IMR-90 (cell line): ENCODE results near the gene SRSF4. TPM values are rescaled to one million over a fixed set of nuclear protein-coding genes. Genes with fewer than 3 reads are reported as not detected.

ENCODE experiments used
- ATAC-seq: fragments of 200-7000 bp; cut with Tn5 transposase; 2 replicates; pipeline ENCODE4 v1.9.1; 2020; ENCODE audit warnings: low read depth, mild to moderate bottlenecking, moderate library complexity
- BruUV-seq: library from RNA; stranded (reverse); fragments of 400-500 nt; replicated peaks from 2 replicates; lab custom pipeline; 2021; lab: Mats Ljungman, UMichigan
- CTCF ChIA-PET: fragments of 300-600 bp; formaldehyde crosslinking; extraction: SDS; loops from one replicate; lab custom pipeline; 2021; ENCODE audit warnings: antibody characterized with exemption; lab: Yijun Ruan, JAX
- POLR2A ChIA-PET: fragments of 300-600 bp; sonication (Branson Sonifier 250); formaldehyde crosslinking; loops from one replicate; lab custom pipeline; 2022; ENCODE audit warnings: antibody characterized with exemption; ENCODE audit not compliant: unreplicated experiment; lab: Charles Lee
- DNase-seq: peaks from one replicate; pipeline ENCODE4 v3.0.0; 2013
- H2AFZ ChIP-seq: replicated peaks from 2 replicates; pipeline ENCODE3; 2013; ENCODE audit warnings: low read length, mild to moderate bottlenecking; ENCODE audit not compliant: poor library complexity
- H2AK5ac ChIP-seq: 2 replicates; pipeline ENCODE4 v1.6.1; 2013; ENCODE audit warnings: low read depth, low read length, inconsistent platforms
- H2AK9ac ChIP-seq: replicated peaks from 2 replicates; pipeline ENCODE3; 2013; ENCODE audit warnings: mild to moderate bottlenecking, low read depth, low read length, moderate library complexity; ENCODE audit not compliant: poor library complexity
- H2BK120ac ChIP-seq: 2 replicates; pipeline ENCODE4 v1.6.1; 2013; ENCODE audit warnings: low read depth, low read length, inconsistent platforms
- H2BK15ac ChIP-seq: 3 replicates; pipeline ENCODE4 v1.6.1; 2013; ENCODE audit warnings: low read depth, low read length, inconsistent platforms
- H2BK20ac ChIP-seq: 2 replicates; pipeline ENCODE4 v1.6.1; 2013; ENCODE audit warnings: low read depth, mild to moderate bottlenecking, inconsistent platforms, low read length, moderate library complexity
- H2BK5ac ChIP-seq: 2 replicates; pipeline ENCODE4 v1.6.1; 2013; ENCODE audit warnings: mild to moderate bottlenecking, low read depth, low read length, inconsistent platforms; ENCODE audit not compliant: poor library complexity, severe bottlenecking
- H3K14ac ChIP-seq: replicated peaks from 2 replicates; pipeline ENCODE4 v1.6.1; 2013; ENCODE audit warnings: low read depth, low read length, inconsistent platforms
- H3K18ac ChIP-seq: 2 replicates; pipeline ENCODE4 v1.6.1; 2013; ENCODE audit warnings: low read depth, low read length, control low read depth
- H3K23ac ChIP-seq: 2 replicates; pipeline ENCODE4 v1.6.1; 2013; ENCODE audit warnings: low read depth, low read length, inconsistent platforms
- H3K27ac ChIP-seq: 2 replicates; pipeline ENCODE4 v1.5.1; 2013; ENCODE audit warnings: mild to moderate bottlenecking, control low read depth, low read length; ENCODE audit not compliant: insufficient read depth
- H3K27me3 ChIP-seq: 2 replicates; pipeline ENCODE4 v1.6.1; 2013; ENCODE audit warnings: low read length; ENCODE audit not compliant: control insufficient read depth, insufficient read depth
- H3K36me3 ChIP-seq: 2 replicates; pipeline ENCODE4 v1.6.1; 2013; ENCODE audit warnings: low read length, mixed read lengths; ENCODE audit not compliant: control insufficient read depth, insufficient read depth
- H3K4ac ChIP-seq: 2 replicates; pipeline ENCODE4 v1.6.1; 2013; ENCODE audit warnings: low read depth, low read length, inconsistent platforms
- H3K4me1 ChIP-seq: 2 replicates; pipeline ENCODE4 v1.6.1; 2013; ENCODE audit warnings: low read length, mixed read lengths; ENCODE audit not compliant: control insufficient read depth, insufficient read depth
- H3K4me2 ChIP-seq: 2 replicates; pipeline ENCODE4 v1.6.1; 2013; ENCODE audit warnings: low read depth, mild to moderate bottlenecking, control low read depth, low read length, moderate library complexity
- H3K4me3 ChIP-seq: 2 replicates; pipeline ENCODE4 v1.5.1; 2013; ENCODE audit warnings: low read depth, mild to moderate bottlenecking, control low read depth, low read length, moderate library complexity; ENCODE audit not compliant: insufficient read depth
- H3K56ac ChIP-seq: 2 replicates; pipeline ENCODE4 v1.6.1; 2013; ENCODE audit warnings: low read length, inconsistent platforms; ENCODE audit not compliant: insufficient read depth; ENCODE audit errors: extremely low read depth
- H3K79me1 ChIP-seq, 2 experiments: 2 replicates each; pipeline ENCODE4 v1.6.1; 2013; ENCODE audit warnings: low read length in 2 of 2, inconsistent platforms in 1 of 2, low read depth in 1 of 2
- H3K9ac ChIP-seq: 2 replicates; pipeline ENCODE4 v1.6.1; 2013; ENCODE audit warnings: low read depth, low read length, control low read depth
- H3K9me1 ChIP-seq: 2 replicates; pipeline ENCODE4 v1.6.1; 2013; ENCODE audit warnings: low read length, inconsistent platforms; ENCODE audit not compliant: insufficient read depth
- H3K9me3 ChIP-seq: 2 replicates; pipeline ENCODE4 v1.6.1; 2013; ENCODE audit warnings: low read length; ENCODE audit not compliant: control insufficient read depth, insufficient read depth
- H4K20me1 ChIP-seq: 2 replicates; pipeline ENCODE4 v1.6.1; 2013; ENCODE audit warnings: low read length, inconsistent platforms; ENCODE audit not compliant: insufficient read depth
- H4K5ac ChIP-seq: 2 replicates; pipeline ENCODE4 v1.6.1; 2013; ENCODE audit warnings: mild to moderate bottlenecking, low read depth, low read length, control low read depth
- H4K8ac ChIP-seq, 2 experiments: 2 replicates each; pipeline ENCODE4 v1.6.1; 2013; ENCODE audit warnings: low read depth in 2 of 2, low read length in 2 of 2, control low read depth in 1 of 2, inconsistent platforms in 1 of 2
- H4K91ac ChIP-seq: 2 replicates; pipeline ENCODE4 v1.6.1; 2013; ENCODE audit warnings: low read depth, low read length, inconsistent platforms; ENCODE audit not compliant: insufficient read depth
- BHLHE40 ChIP-seq: fragments of 150-350 bp; IDR thresholded peaks from 2 replicates; pipeline ENCODE4 v1.6.1; 2016; ENCODE audit warnings: mild to moderate bottlenecking, low read depth, low read length
- CEBPB ChIP-seq: IDR thresholded peaks from 2 replicates; pipeline ENCODE4 v1.6.1; 2012; ENCODE audit warnings: low read depth, low read length, improper control_type of control experiment
- CHD1 ChIP-seq: IDR thresholded peaks from 2 replicates; pipeline ENCODE4 v1.6.1; 2012; ENCODE audit warnings: low read depth, low read length, improper control_type of control experiment
- FOS ChIP-seq: fragments of 150-350 bp; IDR thresholded peaks from 2 replicates; pipeline ENCODE4 v1.6.1; 2016; ENCODE audit warnings: low read depth, low read length
- MAFK ChIP-seq: IDR thresholded peaks from 2 replicates; pipeline ENCODE4 v1.6.1; 2012; ENCODE audit warnings: low read depth, low read length, improper control_type of control experiment
- MAZ ChIP-seq: IDR thresholded peaks from 2 replicates; pipeline ENCODE4 v1.6.1; 2012; ENCODE audit warnings: low read depth, mild to moderate bottlenecking, low read length, improper control_type of control experiment, moderate library complexity, borderline replicate concordance
- MXI1 ChIP-seq: IDR thresholded peaks from 2 replicates; pipeline ENCODE4 v1.6.1; 2012; ENCODE audit warnings: low read depth, mild to moderate bottlenecking, low read length, moderate library complexity, borderline replicate concordance
- NFE2L2 ChIP-seq: fragments of 150-350 bp; IDR thresholded peaks from 2 replicates; pipeline ENCODE4 v1.6.1; 2016; ENCODE audit warnings: low read depth, mild to moderate bottlenecking, low read length
- POLR2A ChIP-seq: IDR thresholded peaks from 2 replicates; pipeline ENCODE4 v1.6.1; 2012; ENCODE audit warnings: mild to moderate bottlenecking, low read depth, low read length
- RAD21 ChIP-seq: IDR thresholded peaks from 2 replicates; pipeline ENCODE4 v1.6.1; 2012; ENCODE audit warnings: low read length, improper control_type of control experiment
- SMC3 ChIP-seq: fragments of 150-350 bp; IDR thresholded peaks from 2 replicates; pipeline ENCODE4 v1.6.1; 2016; ENCODE audit warnings: low read depth, mild to moderate bottlenecking, antibody characterized with exemption, low read length, moderate library complexity
- WGBS, 2 experiments: methylation state at CpG; one replicate each; pipeline versions ENCODE4 v1.1.5 to v1.1.7; 2013; ENCODE audit warnings: missing lambda C conversion rate in 2 of 2; ENCODE audit not compliant: insufficient read length in 1 of 2; ENCODE audit errors: extremely low coverage in 2 of 2; 5-methylcytosine and 5-hydroxymethylcytosine counted together
- dilution Hi-C: fragments of 300-500 bp; cut with HindIII; formaldehyde crosslinking; loops from one replicate; pipeline ENCODE4 v1.14.3; 2018; ENCODE audit warnings: low sequenced_read_pairs; ENCODE audit not compliant: unreplicated experiment
- in situ Hi-C: fragments of 300-500 bp; cut with MboI; formaldehyde crosslinking; loops from 3 replicates; pipeline ENCODE4 v1.14.3; 2019; ENCODE audit warnings: low sequenced_read_pairs, inconsistent platforms, mixed read lengths
- intact Hi-C: fragments of 100-400 bp; cut with micrococcal nuclease; formaldehyde crosslinking; loops from 2 replicates; pipeline ENCODE4 v1.10.0; 2022
- polyA plus RNA-seq, 3 experiments: library from polyadenylated mRNA; depleted of rRNA; stranded (reverse); fragments of >200 nt; gene quantifications; 2 replicates each; pipeline ENCODE4 v1.2.3, GENCODE V29; 2012; ENCODE audit warnings: low replicate concordance in 1 of 3
- total RNA-seq: library from RNA; depleted of rRNA; stranded (reverse); fragments of >200 nt; gene quantifications from 2 replicates; pipeline ENCODE4 v1.2.3, GENCODE V29; 2012
- TF ChIP-seq, protein P1 (sequence below): fragments of 150-350 bp; IDR thresholded peaks from 2 replicates; pipeline ENCODE4 v1.6.1; 2017; ENCODE audit warnings: mild to moderate bottlenecking, antibody characterized with exemption, low read length, low read depth
- TF ChIP-seq, protein P2 (sequence below): fragments of 150-350 bp; IDR thresholded peaks from 2 replicates; pipeline ENCODE4 v1.6.1; 2016; ENCODE audit warnings: low read depth, mild to moderate bottlenecking, low read length, moderate library complexity, borderline replicate concordance

Gene SRSF4
- total and polyA plus RNA-seq, 2 of the 4 experiments (the other 2 are of a cell fraction), result 20.8 to 48.5 TPM

DNA sequence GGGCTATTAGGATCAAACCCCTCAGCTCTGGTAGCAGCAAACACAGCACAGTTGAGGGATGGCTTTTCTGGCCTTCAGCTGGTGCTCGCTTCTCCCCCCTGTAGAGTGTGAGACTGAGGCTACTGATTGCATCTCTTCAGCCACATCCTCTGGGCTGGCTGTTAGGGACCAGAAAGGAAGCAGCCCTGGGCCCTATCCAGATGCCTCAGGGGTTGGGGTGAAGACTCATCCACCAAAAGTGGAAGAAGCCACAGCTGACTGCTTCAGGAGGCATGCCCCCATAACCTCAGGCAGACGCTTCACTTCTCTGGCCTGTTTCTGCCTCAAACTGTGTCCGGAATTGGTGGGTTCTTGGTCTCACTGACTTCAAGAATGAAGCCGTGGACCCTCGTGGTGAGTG is 51.8 kb downstream of the SRSF4 start:
- 77% methylated on average over 4 of the region's 5 CpGs; no CpG with 5 or more reads in 1 of the 2 experiments for WGBS, 2 experiments
- CTCF ChIA-PET, result no interaction called here
- no peaks in the 10 kb centered on the region for H3K9me1 ChIP-seq

More for the DNA sequence above, 51.8 kb downstream of the SRSF4 start:
- ATAC-seq (no peak), DNase-seq (no peak)
- intact Hi-C loops (no loop called here), in situ Hi-C loops (no loop called here), dilution Hi-C loops (no loop called here)
- Histone ChIP-seq H2BK15ac (no peak overlapping the region), H3K36me3 (no peaks in the 10 kb centered on the region), H3K4ac (no peak overlapping the region), H3K9me3 (no peaks in the 10 kb centered on the region), H2BK20ac (no peak overlapping the region), H3K14ac (no peak overlapping the region), H3K79me1 (no peaks in the 10 kb centered on the region), H2AK5ac (no peak overlapping the region), H2BK5ac (no peak overlapping the region), H3K9ac (no peak overlapping the region), H2AK9ac (no peak overlapping the region), H2BK120ac (no peak overlapping the region), H4K5ac (no peak overlapping the region), H3K27me3 (no peaks in the 10 kb centered on the region), H3K56ac (no peak overlapping the region), H4K8ac (no peak overlapping the region), H2AFZ (no peak overlapping the region), H3K18ac (no peak overlapping the region), H3K4me3 (no peak overlapping the region), H3K23ac (no peak overlapping the region), H4K20me1 (no peaks in the 10 kb centered on the region), H3K4me1 (peaks cover 4% of the 10 kb centered on the region; the same call in 1 of the 2 replicates), H3K27ac (no peak overlapping the region), H3K4me2 (no peak overlapping the region), H4K91ac (no peak overlapping the region)
- POLR2A ChIA-PET, result no interaction called here
- TF ChIP-seq CHD1 (no peak), MAZ (no peak), FOS (no peak), POLR2A (no peak), SMC3 (no peak), NFE2L2 (no peak), MXI1 (no peak), BHLHE40 (no peak), RAD21 (no peak), MAFK (no peak), CEBPB (no peak)
- TF ChIP-seq, protein P1, sequence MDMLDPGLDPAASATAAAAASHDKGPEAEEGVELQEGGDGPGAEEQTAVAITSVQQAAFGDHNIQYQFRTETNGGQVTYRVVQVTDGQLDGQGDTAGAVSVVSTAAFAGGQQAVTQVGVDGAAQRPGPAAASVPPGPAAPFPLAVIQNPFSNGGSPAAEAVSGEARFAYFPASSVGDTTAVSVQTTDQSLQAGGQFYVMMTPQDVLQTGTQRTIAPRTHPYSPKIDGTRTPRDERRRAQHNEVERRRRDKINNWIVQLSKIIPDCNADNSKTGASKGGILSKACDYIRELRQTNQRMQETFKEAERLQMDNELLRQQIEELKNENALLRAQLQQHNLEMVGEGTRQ, result no peak
- TF ChIP-seq, protein P2, sequence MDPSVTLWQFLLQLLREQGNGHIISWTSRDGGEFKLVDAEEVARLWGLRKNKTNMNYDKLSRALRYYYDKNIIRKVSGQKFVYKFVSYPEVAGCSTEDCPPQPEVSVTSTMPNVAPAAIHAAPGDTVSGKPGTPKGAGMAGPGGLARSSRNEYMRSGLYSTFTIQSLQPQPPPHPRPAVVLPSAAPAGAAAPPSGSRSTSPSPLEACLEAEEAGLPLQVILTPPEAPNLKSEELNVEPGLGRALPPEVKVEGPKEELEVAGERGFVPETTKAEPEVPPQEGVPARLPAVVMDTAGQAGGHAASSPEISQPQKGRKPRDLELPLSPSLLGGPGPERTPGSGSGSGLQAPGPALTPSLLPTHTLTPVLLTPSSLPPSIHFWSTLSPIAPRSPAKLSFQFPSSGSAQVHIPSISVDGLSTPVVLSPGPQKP, result no peak
- BruUV-seq, result no TSS peak
